HepG2 (cell line): Measurements from ENCODE around the gene RNF14. TPM values are rescaled to one million over a fixed set of nuclear protein-coding genes. Genes with fewer than 3 reads are reported as not detected.

Source experiments
- ATF7 ChIP-seq, 2 experiments: fragments of 450-650 bp in 1 of 2; sonication (generic) in 1 of 2; formaldehyde crosslinking in 1 of 2; IDR thresholded peaks; 2 replicates each; pipeline versions ENCODE4 v1.4.0 to v1.6.1; 2016 to 2020; ENCODE audit warnings: antibody characterized with exemption in 1 of 2, mild to moderate bottlenecking in 1 of 2, missing genetic modification reagents in 1 of 2
- PAXIP1 ChIP-seq: sonication (generic); formaldehyde crosslinking; conservative IDR thresholded peaks from 2 replicates; pipeline ENCODE4 v1.4.0; 2020; ENCODE audit warnings: mild to moderate bottlenecking, missing genetic modification reagents, moderate library complexity
- USF2 ChIP-seq, 2 experiments: sonication (generic) in 1 of 2; formaldehyde crosslinking in 1 of 2; IDR thresholded peaks; 2 replicates each; pipeline versions ENCODE4 v1.5.1 to v1.6.1; 2011 to 2020; ENCODE audit warnings: borderline replicate concordance in 1 of 2, low read depth in 1 of 2, low read length in 1 of 2, mild to moderate bottlenecking in 1 of 2, missing genetic modification reagents in 1 of 2, moderate library complexity in 1 of 2
- YEATS4 ChIP-seq: sonication (generic); formaldehyde crosslinking; IDR thresholded peaks from 2 replicates; pipeline ENCODE4 v1.4.0; 2020; ENCODE audit warnings: missing genetic modification reagents, borderline replicate concordance
- ZHX2 ChIP-seq, 2 experiments: sonication (generic) in 1 of 2; formaldehyde crosslinking in 1 of 2; IDR thresholded peaks; 2 replicates each; pipeline versions ENCODE4 v1.6.1 to v1.9.0; 2014 to 2022; ENCODE audit warnings: antibody characterized with exemption in 1 of 2, borderline replicate concordance in 1 of 2, inconsistent platforms in 1 of 2, low read depth in 1 of 2, missing genetic modification reagents in 1 of 2
- ZNF24 ChIP-seq: fragments of 450-650 bp; IDR thresholded peaks from 2 replicates; pipeline ENCODE4 v1.6.1; 2017; ENCODE audit warnings: antibody characterized with exemption, mild to moderate bottlenecking
- ZNF512B ChIP-seq: sonication (generic); formaldehyde crosslinking; IDR thresholded peaks from 2 replicates; pipeline ENCODE4 v1.5.1; 2020; ENCODE audit warnings: missing genetic modification reagents, mild to moderate bottlenecking, borderline replicate concordance
- ZSCAN30 ChIP-seq: sonication (generic); formaldehyde crosslinking; IDR thresholded peaks from 2 replicates; pipeline ENCODE4 v1.5.0; 2020; ENCODE audit warnings: mild to moderate bottlenecking, missing genetic modification reagents
- polyA plus RNA-seq, 8 experiments: library from polyadenylated mRNA; depleted of rRNA in 3 of 8; stranded (reverse) in 7 of 8; unstranded in 1 of 8; fragments of >200 nt; fragmentation: Illumina TruSeq in 4 of 8; extraction: Trizol in 4 of 8; gene quantifications; 2 replicates each; pipeline versions ENCODE4 v1.2.1 to v1.2.3, GENCODE V29; 2011 to 2016; ENCODE audit warnings: low read depth in 4 of 8, missing spikeins in 1 of 8, mixed read lengths in 1 of 8; ENCODE audit not compliant: insufficient read depth in 1 of 8
- total RNA-seq, 5 experiments: library from RNA; depleted of rRNA; stranded (reverse); fragments of >200 nt; fragmentation: Illumina TruSeq; extraction: Trizol; gene quantifications; 2 replicates each; pipeline ENCODE4 v1.2.3, GENCODE V29; 2016; ENCODE audit warnings: low read depth in 1 of 5

RNF14 gene
- total and polyA plus RNA-seq, 2 of the 13 experiments (the other 11 are each of a cell fraction or from before 2014, with no cell fraction given), result 11.3 to 28.1 TPM

- TF ChIP-seq ZHX2 (IDR thresholded peaks at IDR 0.05; ENCODE audit: low read depth), result no peak
- TF ChIP-seq ZHX2 (CRISPR knock-in tag; IDR thresholded peaks at IDR 0.05; ENCODE audit: borderline replicate concordance), result 0 out of 2 replicates have a peak, but pooled peaks have one; percentile 60
- no peak for TF ChIP-seq ZSCAN30 (CRISPR knock-in tag)
- no peak for TF ChIP-seq ATF7 (IDR thresholded peaks at IDR 0.05)
- TF ChIP-seq ATF7 (CRISPR knock-in tag; IDR thresholded peaks at IDR 0.05), result no peak; the same call in 1 of the 2 replicates
- no peak for TF ChIP-seq ZNF24
- TF ChIP-seq USF2 (IDR thresholded peaks at IDR 0.05; ENCODE audit: low read depth, low read length), result no peak
- peak; percentile 63; the same call in 1 of the 2 replicates for TF ChIP-seq USF2 (CRISPR knock-in tag; IDR thresholded peaks at IDR 0.05; ENCODE audit: borderline replicate concordance)
- TF ChIP-seq YEATS4 (CRISPR knock-in tag), result peak; percentile 88
- TF ChIP-seq ZNF512B (CRISPR knock-in tag), result no peak
- peak; percentile 40; the same call in 1 of the 2 replicates for TF ChIP-seq PAXIP1 (CRISPR knock-in tag)
Observed at GRCh38 chr5:141968914-141969608, at the start of gene RNF14 (continued).
